Fibroblast of lung (primary cell): ENCODE data around the gene SLC15A1. TPM values are rescaled to one million over a fixed set of nuclear protein-coding genes. Genes with fewer than 3 reads are reported as not detected.
A peak's percentile ranks its signal among the peaks of the same experiment; 100 is the strongest.

Source experiments
- DNase-seq, 2 donors: peaks; one replicate each; pipeline versions ENCODE4 v3.0.0 to v3.0.0-alpha.2; 2010; ENCODE audit warnings: low read depth in 2 of 2
- H2AFZ ChIP-seq: 2 replicates; pipeline ENCODE4 v1.5.1; 2012; ENCODE audit warnings: low read length, control low read depth, inconsistent platforms
- H3K27ac ChIP-seq: 2 replicates; pipeline ENCODE4 v1.5.1; 2011; ENCODE audit warnings: low read length, control low read depth; ENCODE audit not compliant: insufficient read depth
- H3K27me3 ChIP-seq: 2 replicates; pipeline ENCODE4 v1.5.1; 2011; ENCODE audit warnings: mild to moderate bottlenecking, low read length; ENCODE audit not compliant: control insufficient read depth, insufficient read depth
- H3K36me3 ChIP-seq: 2 replicates; pipeline ENCODE4 v1.5.1; 2011; ENCODE audit warnings: low read length; ENCODE audit not compliant: control insufficient read depth, insufficient read depth
- H3K4me1 ChIP-seq: 2 replicates; pipeline ENCODE4 v1.5.1; 2011; ENCODE audit warnings: low read length; ENCODE audit not compliant: control insufficient read depth, insufficient read depth; ENCODE audit errors: extremely low read depth
- H3K4me2 ChIP-seq: 2 replicates; pipeline ENCODE4 v1.5.1; 2011; ENCODE audit warnings: low read length, control low read depth; ENCODE audit not compliant: insufficient read depth; ENCODE audit errors: extremely low read depth
- H3K4me3 ChIP-seq, 4 experiments: fragments of 200-600 bp in 1 of 4; sonication (generic) in 1 of 4; replicated peaks in 1 of 4; 2 replicates each; pipeline ENCODE4 v1.5.1; 2011 to 2016; ENCODE audit warnings: low read length in 4 of 4, low read depth in 3 of 4, mild to moderate bottlenecking in 3 of 4, control low read depth in 2 of 4, inconsistent platforms in 1 of 4, mixed read lengths in 1 of 4; ENCODE audit not compliant: insufficient read depth in 1 of 4; ENCODE audit errors: control extremely low read depth in 1 of 4
- H3K79me2 ChIP-seq: 2 replicates; pipeline ENCODE4 v1.5.1; 2012; ENCODE audit warnings: mild to moderate bottlenecking, low read length, inconsistent platforms; ENCODE audit not compliant: control insufficient read depth, insufficient read depth
- H3K9ac ChIP-seq: 2 replicates; pipeline ENCODE4 v1.5.1; 2011; ENCODE audit warnings: mild to moderate bottlenecking, low read length, control low read depth; ENCODE audit not compliant: insufficient read depth
- H3K9me3 ChIP-seq: 2 replicates; pipeline ENCODE4 v1.5.1; 2012; ENCODE audit warnings: low read depth, low read length; ENCODE audit not compliant: control insufficient read depth, insufficient read depth
- H4K20me1 ChIP-seq: 2 replicates; pipeline ENCODE4 v1.5.1; 2011; ENCODE audit warnings: low read length; ENCODE audit not compliant: control insufficient read depth, insufficient read depth; ENCODE audit errors: extremely low read depth
- CTCF ChIP-seq, 2 donors: IDR thresholded peaks in 1 of 2; conservative IDR thresholded peaks in 1 of 2; 1 replicate in 1 of 2; 2 replicates in 1 of 2; pipeline ENCODE4 v1.5.1; 2011 to 2012; ENCODE audit warnings: low read length in 2 of 2, control low read depth in 1 of 2, inconsistent platforms in 1 of 2, low read depth in 1 of 2, mild to moderate bottlenecking in 1 of 2
- EZH2 ChIP-seq: IDR thresholded peaks from 2 replicates; pipeline ENCODE4 v1.5.1; 2012; ENCODE audit warnings: low read length, control low read depth, mild to moderate bottlenecking; ENCODE audit errors: missing control alignments
- polyA plus RNA-seq, 2 donors: library from polyadenylated mRNA; depleted of rRNA in 1 of 2; stranded (reverse) in 1 of 2; unstranded in 1 of 2; fragments of >200 nt; gene quantifications; 2 replicates each; pipeline ENCODE4 v1.2.1, GENCODE V29; 2011 to 2012; ENCODE audit warnings: missing spikeins in 1 of 2
- total RNA-seq: library from RNA; depleted of rRNA; stranded (reverse); fragments of >200 nt; gene quantifications from 2 replicates; pipeline ENCODE4 v1.2.1, GENCODE V29; 2014

SLC15A1 gene
- total and polyA plus RNA-seq, 2 donors (not counting 1 experiment from before 2014, with no cell fraction given): not detected

- Histone ChIP-seq H3K27me3 (no peaks in the 10 kb centered on the region), H3K79me2 (no peaks in the 10 kb centered on the region), H3K36me3 (no peaks in the 10 kb centered on the region), H3K4me2 (no peak overlapping the region), H3K4me3 (no peak overlapping the region), H3K4me1 (no peaks in the 10 kb centered on the region), H3K27ac (no peak overlapping the region), H3K9ac (no peak overlapping the region), H3K9me3 (no peaks in the 10 kb centered on the region), H4K20me1 (no peaks in the 10 kb centered on the region), H2AFZ (peak overlapping the region; percentile 61)
- DNase-seq: peak; percentile 61 to 80
- TF ChIP-seq EZH2: no peak
- peak; percentile 90 to 99 for TF ChIP-seq CTCF (conservative IDR thresholded peaks at IDR 0.05 in 1 of 2, IDR thresholded peaks at IDR 0.05 in 1 of 2; ENCODE audit: low read depth in 1 of 2, low read length in 2 of 2)
Observed at GRCh38 chr13:98653463-98653985, 98.9 kb downstream of the SLC15A1 start.

- TF ChIP-seq EZH2 (no peak), CTCF (conservative IDR thresholded peaks at IDR 0.05 in 1 of 2, IDR thresholded peaks at IDR 0.05 in 1 of 2; ENCODE audit: low read depth in 1 of 2, low read length in 2 of 2) (no peak)
- H3K27me3 ChIP-seq: no peaks in the 10 kb centered on the region
- no peak overlapping the region for H3K4me2 ChIP-seq
- H3K4me1 ChIP-seq: no peaks in the 10 kb centered on the region
- no peaks in the 10 kb centered on the region for H3K36me3 ChIP-seq
- no peak overlapping the region for H3K4me3 ChIP-seq
- H4K20me1 ChIP-seq: no peaks in the 10 kb centered on the region
- DNase-seq: no peak
- no peak overlapping the region for H3K9ac ChIP-seq
- H3K9me3 ChIP-seq: no peaks in the 10 kb centered on the region
- peak overlapping the region; percentile 61 for H2AFZ ChIP-seq
- H3K79me2 ChIP-seq: no peaks in the 10 kb centered on the region
- no peak overlapping the region for H3K27ac ChIP-seq
Observed at GRCh38 chr13:98652721-98653462, 99.6 kb downstream of the SLC15A1 start.

GRCh38 chr13:98652276-98652675 is 100.2 kb downstream of the SLC15A1 start:
- no peak overlapping the region for H3K27ac ChIP-seq
- H3K27me3 ChIP-seq: no peaks in the 10 kb centered on the region
- H3K4me1 ChIP-seq: no peaks in the 10 kb centered on the region
- H3K9me3 ChIP-seq: no peaks in the 10 kb centered on the region
- no peaks in the 10 kb centered on the region for H4K20me1 ChIP-seq
- H3K9ac ChIP-seq: no peak overlapping the region
- no peak for TF ChIP-seq CTCF (conservative IDR thresholded peaks at IDR 0.05 in 1 of 2, IDR thresholded peaks at IDR 0.05 in 1 of 2; ENCODE audit: low read depth in 1 of 2, low read length in 2 of 2)
- H3K79me2 ChIP-seq: no peaks in the 10 kb centered on the region
- no peak overlapping the region for H3K4me3 ChIP-seq
- no peak for DNase-seq
- H2AFZ ChIP-seq: no peak overlapping the region
- H3K36me3 ChIP-seq: no peaks in the 10 kb centered on the region
- no peak overlapping the region for H3K4me2 ChIP-seq
